Pulmonary artery endothelial cell (primary cell): Measurements from ENCODE around the gene CORO7. TPM values are rescaled to one million over a fixed set of nuclear protein-coding genes. Genes with fewer than 3 reads are reported as not detected.
A peak's percentile ranks its signal among the peaks of the same experiment; 100 is the strongest.

Source experiments
- DNase-seq: peaks from one replicate; pipeline ENCODE4 v3.0.0-alpha.2; 2011; ENCODE audit warnings: low read depth, low spot score
- total RNA-seq: library from RNA; depleted of rRNA; stranded (reverse); fragments of >200 nt; gene quantifications from 2 replicates; pipeline ENCODE4 v1.2.3, GENCODE V29; 2014

The CORO7 gene
- total RNA-seq, 1 donor from 2014 or later: 42.4 TPM

- DNase-seq: no peak
Observed at GRCh38 chr16:4323071-4323844, 93.1 kb downstream of the CORO7 start.

- DNase-seq: no peak
Observed at GRCh38 chr16:4322121-4323052, 94.0 kb downstream of the CORO7 start.

- no peak for DNase-seq
Observed at GRCh38 chr16:4321286-4322120, 94.9 kb downstream of the CORO7 start.

GRCh38 chr16:4320571-4321137, 95.7 kb downstream of the CORO7 start:
- DNase-seq: no peak

GRCh38 chr16:4319454-4320421, 96.7 kb downstream of the CORO7 start:
- DNase-seq: no peak

GRCh38 chr16:4318967-4319366, 97.4 kb downstream of the CORO7 start:
- DNase-seq: no peak

- no peak for DNase-seq
Observed at GRCh38 chr16:4318451-4318910, 97.9 kb downstream of the CORO7 start.

- no peak for DNase-seq
Observed at GRCh38 chr16:4317532-4318450, 98.6 kb downstream of the CORO7 start.

- no peak for DNase-seq
Observed at GRCh38 chr16:4316864-4317531, 99.4 kb downstream of the CORO7 start.

GRCh38 chr16:4316108-4316863, 100.1 kb downstream of the CORO7 start:
- DNase-seq: no peak

GRCh38 chr16:4315186-4316107, 100.9 kb downstream of the CORO7 start, which contains the start of gene GLIS2:
GLIS2 (plus strand) TSS chr16:4316067; CDS start chr16:4332281, 16,214 bp downstream.
- DNase-seq: peak; percentile 27

GRCh38 chr16:4314532-4315185, 101.7 kb downstream of the CORO7 start:
- no peak for DNase-seq

- no peak for DNase-seq
Observed at GRCh38 chr16:4313563-4314531, 102.5 kb downstream of the CORO7 start.

- DNase-seq: peak; percentile 41
Observed at GRCh38 chr16:4309833-4310266, 106.5 kb downstream of the CORO7 start.
